Breast epithelium (tissue), 4 donors: ENCODE data around the gene SLC35E4. TPM values are rescaled to one million over a fixed set of nuclear protein-coding genes. Genes with fewer than 3 reads are reported as not detected.

ENCODE experiments used
- DNase-seq, 2 donors: peaks; one replicate each; pipeline ENCODE4 v3.0.0-alpha.2; 2019; ENCODE audit warnings: low spot score in 2 of 2
- H3K27ac ChIP-seq, 2 donors: fragments of 200-600 bp; sonication (generic) in 1 of 2; one replicate each; pipeline ENCODE4 v1.5.1; 2016 to 2019; ENCODE audit warnings: mild to moderate bottlenecking in 1 of 2
- H3K27me3 ChIP-seq, 2 donors: fragments of 200-600 bp; sonication (generic) in 1 of 2; one replicate each; pipeline versions ENCODE4 v1.5.1 to v1.6.0; 2017 to 2019; ENCODE audit warnings: control low read depth in 1 of 2, mild to moderate bottlenecking in 1 of 2
- H3K36me3 ChIP-seq: fragments of 200-600 bp; one replicate; pipeline ENCODE4 v1.5.1; 2019
- H3K4me1 ChIP-seq, 2 donors: fragments of 200-600 bp; sonication (generic); one replicate each; pipeline ENCODE4 v1.5.1; 2016 to 2019; ENCODE audit warnings: control low read depth in 1 of 2
- H3K4me3 ChIP-seq, 3 donors: fragments of 200-600 bp; sonication (generic); 1 replicate in 2 of 3; 2 replicates in 1 of 3; pipeline ENCODE4 v1.5.1; 2016 to 2019; ENCODE audit warnings: mild to moderate bottlenecking in 3 of 3, moderate library complexity in 2 of 3
- H3K9me3 ChIP-seq, 2 donors: fragments of 200-600 bp; sonication (generic) in 1 of 2; one replicate each; pipeline ENCODE4 v1.5.1; 2016 to 2019; ENCODE audit warnings: control low read depth in 1 of 2
- CTCF ChIP-seq, 3 donors: fragments of 450-650 bp; IDR thresholded peaks; one replicate each; pipeline ENCODE4 v1.5.1; 2016 to 2017; ENCODE audit warnings: antibody characterized with exemption in 3 of 3, mild to moderate bottlenecking in 3 of 3, moderate library complexity in 3 of 3
- POLR2A ChIP-seq: fragments of 450-650 bp; IDR thresholded peaks from one replicate; pipeline ENCODE4 v1.6.1; 2016; ENCODE audit warnings: antibody characterized with exemption, mild to moderate bottlenecking, moderate library complexity
- POLR2AphosphoS5 ChIP-seq, 3 donors: sonication (generic); formaldehyde crosslinking; IDR thresholded peaks; one replicate each; pipeline ENCODE4 v1.6.1; 2017; ENCODE audit warnings: antibody characterized with exemption in 3 of 3
- intact Hi-C: fragments of 100-400 bp; cut with DNase I; formaldehyde crosslinking; loops from one replicate; pipeline ENCODE4 v1.15.1; 2023; ENCODE audit warnings: low total_unique reads
- total RNA-seq, 3 donors: library from RNA; depleted of rRNA; stranded (reverse); fragments of >200 nt; gene quantifications; one replicate each; pipeline ENCODE4 v1.1.0, GENCODE V29; 2016

SLC35E4 gene
- total RNA-seq, 3 donors from 2014 or later = 3.4 to 8.5 (median 4.8) TPM

GRCh38 chr22:30596199-30596598 lies 39.4 kb upstream of the SLC35E4 start:
- H3K9me3 ChIP-seq = no peaks in the 10 kb centered on the region
- H3K27ac ChIP-seq = no peak overlapping the region
- no peak overlapping the region for H3K4me3 ChIP-seq
- no peaks in the 10 kb centered on the region for H3K27me3 ChIP-seq
- H3K4me1 ChIP-seq = no peaks in the 10 kb centered on the region
- TF ChIP-seq POLR2AphosphoS5 (IDR thresholded peaks at IDR 0.05) (no peak), CTCF (IDR thresholded peaks at IDR 0.05) (no peak), POLR2A (no peak)
- no peak for DNase-seq
- H3K36me3 ChIP-seq = no peaks in the 10 kb centered on the region
- intact Hi-C loops = loop anchor here (10.0 kb wide), 1 partner anchor 999 kb away; no protein-coding TSS in a partner anchor

- TF ChIP-seq POLR2AphosphoS5 (IDR thresholded peaks at IDR 0.05) (no peak), POLR2A (no peak), CTCF (IDR thresholded peaks at IDR 0.05) (no peak)
- Histone ChIP-seq H3K36me3 (no peaks in the 10 kb centered on the region), H3K9me3 (no peaks in the 10 kb centered on the region), H3K4me3 (no peak overlapping the region), H3K27me3 (no peaks in the 10 kb centered on the region), H3K27ac (no peak overlapping the region), H3K4me1 (no peaks in the 10 kb centered on the region)
- DNase-seq = no peak
- intact Hi-C loops = loop anchor here (10.0 kb wide), 1 partner anchor 998 kb away; no protein-coding TSS in a partner anchor
These were observed 38.7 kb upstream of the SLC35E4 start for GRCh38 chr22:30596886-30597285.

GRCh38 chr22:30598986-30599385 lies 36.6 kb upstream of the SLC35E4 start:
- H3K9me3 ChIP-seq = no peaks in the 10 kb centered on the region
- H3K27ac ChIP-seq = no peak overlapping the region
- no peaks in the 10 kb centered on the region for H3K27me3 ChIP-seq
- DNase-seq = no peak
- H3K36me3 ChIP-seq = no peaks in the 10 kb centered on the region
- TF ChIP-seq CTCF (IDR thresholded peaks at IDR 0.05) (no peak), POLR2A (no peak), POLR2AphosphoS5 (IDR thresholded peaks at IDR 0.05) (no peak)
- no peaks in the 10 kb centered on the region for H3K4me1 ChIP-seq
- intact Hi-C loops = loop anchor here (10.0 kb wide), 1 partner anchor 996 kb away; no protein-coding TSS in a partner anchor
- no peak overlapping the region for H3K4me3 ChIP-seq

- DNase-seq = no peak
- Histone ChIP-seq H3K9me3 (no peaks in the 10 kb centered on the region), H3K4me1 (peaks cover 0 to 4% of the 10 kb centered on the region in 2 donors), H3K36me3 (no peaks in the 10 kb centered on the region), H3K27me3 (no peaks in the 10 kb centered on the region), H3K27ac (no peak overlapping the region), H3K4me3 (no peak overlapping the region)
- TF ChIP-seq POLR2AphosphoS5 (IDR thresholded peaks at IDR 0.05) (no peak), POLR2A (no peak), CTCF (IDR thresholded peaks at IDR 0.05) (no peak)
- intact Hi-C loops = no loop called here
These were observed 34.7 kb upstream of the SLC35E4 start for GRCh38 chr22:30600921-30601320.

GRCh38 chr22:30601464-30601863 lies 34.1 kb upstream of the SLC35E4 start:
- no peak overlapping the region for H3K4me3 ChIP-seq
- no peaks in the 10 kb centered on the region for H3K27me3 ChIP-seq
- peaks cover 0 to 7% of the 10 kb centered on the region in 2 donors for H3K4me1 ChIP-seq
- no peak for TF ChIP-seq POLR2AphosphoS5 (IDR thresholded peaks at IDR 0.05)
- TF ChIP-seq CTCF (IDR thresholded peaks at IDR 0.05) = no peak
- no peak for TF ChIP-seq POLR2A
- H3K36me3 ChIP-seq = no peaks in the 10 kb centered on the region
- no peak for DNase-seq
- no peak overlapping the region for H3K27ac ChIP-seq
- H3K9me3 ChIP-seq = no peaks in the 10 kb centered on the region
- intact Hi-C loops = no loop called here
